Kidney (tissue), 14 donors: ENCODE results near the gene PRDM16. TPM values are rescaled to one million over a fixed set of nuclear protein-coding genes. Genes with fewer than 3 reads are reported as not detected.

Experiments used
- DNase-seq, 5 donors: peaks; one replicate each; pipeline ENCODE4 v3.0.0-alpha.2; 2013 to 2020
- FAIRE-seq: peaks from 2 replicates; lab custom pipeline; 2012; peaks lifted over from hg19 to GRCh38; lab: Jason Lieb, UNC
- H3K27ac ChIP-seq, 2 donors: one replicate each; pipeline ENCODE4 v1.7.0; 2013; ENCODE audit warnings: low read depth in 2 of 2, low read length in 2 of 2, inconsistent platforms in 1 of 2
- H3K27me3 ChIP-seq: one replicate; pipeline ENCODE4 v1.7.1; 2013; ENCODE audit warnings: low read length, inconsistent platforms; ENCODE audit not compliant: control insufficient read depth, insufficient read depth
- H3K36me3 ChIP-seq, 3 donors: one replicate each; pipeline versions ENCODE4 v1.7.0 to v1.7.1; 2013; ENCODE audit warnings: low read length in 3 of 3, control low read depth in 1 of 3, inconsistent platforms in 1 of 3; ENCODE audit not compliant: insufficient read depth in 3 of 3, control insufficient read depth in 2 of 3
- H3K4me1 ChIP-seq, 3 donors: one replicate each; pipeline versions ENCODE4 v1.7.0 to v1.7.1; 2013; ENCODE audit warnings: low read length in 3 of 3, inconsistent platforms in 1 of 3, low read depth in 1 of 3; ENCODE audit not compliant: control insufficient read depth in 2 of 3, insufficient read depth in 2 of 3
- H3K4me3 ChIP-seq, 3 donors: one replicate each; pipeline versions ENCODE4 v1.7.0 to v1.8.1; 2013; ENCODE audit warnings: low read length in 3 of 3, control low read depth in 1 of 3, inconsistent platforms in 1 of 3
- H3K9ac ChIP-seq, 3 donors: one replicate each; pipeline versions ENCODE4 v1.7.0 to v1.7.1; 2013; ENCODE audit warnings: low read length in 3 of 3, control low read depth in 1 of 3, inconsistent platforms in 1 of 3
- H3K9me3 ChIP-seq, 3 donors: one replicate each; pipeline versions ENCODE4 v1.7.0 to v1.7.1; 2013; ENCODE audit warnings: low read length in 3 of 3, control low read depth in 1 of 3, inconsistent platforms in 1 of 3; ENCODE audit not compliant: control insufficient read depth in 2 of 3, insufficient read depth in 1 of 3
- intact Hi-C: fragments of 100-400 bp; cut with DNase I; formaldehyde crosslinking; loops from one replicate; pipeline ENCODE4 v1.11.1; 2022
- polyA plus RNA-seq: library from polyadenylated mRNA; stranded (reverse); fragments of 350-450 nt; fragmentation: Illumina TruSeq; extraction: RNeasy Lipid Tissue Mini Kit (QIAGEN cat#74804); gene quantifications from one replicate; pipeline ENCODE4 v1.2.3, GENCODE V29; 2014; ENCODE audit warnings: low read depth, low replicate concordance; ENCODE audit not compliant: insufficient read depth
- total RNA-seq: library from RNA; stranded (reverse); fragmentation: NEBNext Ultra II Directional; extraction: Animal tissue kit (Norgen Biotek cat#: 25700); gene quantifications from one replicate; pipeline ENCODE4 v1.2.1, GENCODE V29; 2021
- TF ChIP-seq, protein P1 (sequence below): IDR thresholded peaks from 3 replicates; pipeline ENCODE4 v1.5.1; 2012; ENCODE audit warnings: mild to moderate bottlenecking, moderate library complexity, borderline replicate concordance; ENCODE audit not compliant: insufficient read depth; ENCODE audit errors: extremely low read depth
- donor health status: control.
- donor health status: control.
- donor health status: control.
- donor health status: control.
- donor health status: control.
- donor health status: DM: yes; HTN: yes; CAD: no.
- donor health status: Normal renal cell carcinoma (clear cell type).

The PRDM16 gene
- total and polyA plus RNA-seq, 2 donors from 2014 or later = 3.0 to 21.9 TPM

DNA sequence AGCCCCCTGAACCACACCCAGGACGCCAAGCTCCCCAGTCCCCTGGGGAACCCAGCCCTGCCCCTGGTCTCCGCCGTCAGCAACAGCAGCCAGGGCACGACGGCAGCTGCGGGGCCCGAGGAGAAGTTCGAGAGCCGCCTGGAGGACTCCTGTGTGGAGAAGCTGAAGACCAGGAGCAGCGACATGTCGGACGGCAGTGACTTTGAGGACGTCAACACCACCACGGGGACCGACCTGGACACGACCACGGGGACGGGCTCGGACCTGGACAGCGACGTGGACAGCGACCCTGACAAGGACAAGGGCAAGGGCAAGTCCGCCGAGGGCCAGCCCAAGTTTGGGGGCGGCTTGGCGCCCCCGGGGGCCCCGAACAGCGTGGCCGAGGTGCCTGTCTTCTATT lies 342.8 kb downstream of the PRDM16 start:
- no peak overlapping the region for H3K4me3 ChIP-seq
- DNase-seq (no peak), FAIRE-seq (no peak)
- H3K27ac ChIP-seq = no peak overlapping the region
- intact Hi-C loops = no loop called here
- H3K4me1 ChIP-seq = peaks cover 0 to 5% (median 0%) of the 10 kb centered on the region in 3 donors
- H3K9ac ChIP-seq = no peak overlapping the region
- TF ChIP-seq, protein P1, sequence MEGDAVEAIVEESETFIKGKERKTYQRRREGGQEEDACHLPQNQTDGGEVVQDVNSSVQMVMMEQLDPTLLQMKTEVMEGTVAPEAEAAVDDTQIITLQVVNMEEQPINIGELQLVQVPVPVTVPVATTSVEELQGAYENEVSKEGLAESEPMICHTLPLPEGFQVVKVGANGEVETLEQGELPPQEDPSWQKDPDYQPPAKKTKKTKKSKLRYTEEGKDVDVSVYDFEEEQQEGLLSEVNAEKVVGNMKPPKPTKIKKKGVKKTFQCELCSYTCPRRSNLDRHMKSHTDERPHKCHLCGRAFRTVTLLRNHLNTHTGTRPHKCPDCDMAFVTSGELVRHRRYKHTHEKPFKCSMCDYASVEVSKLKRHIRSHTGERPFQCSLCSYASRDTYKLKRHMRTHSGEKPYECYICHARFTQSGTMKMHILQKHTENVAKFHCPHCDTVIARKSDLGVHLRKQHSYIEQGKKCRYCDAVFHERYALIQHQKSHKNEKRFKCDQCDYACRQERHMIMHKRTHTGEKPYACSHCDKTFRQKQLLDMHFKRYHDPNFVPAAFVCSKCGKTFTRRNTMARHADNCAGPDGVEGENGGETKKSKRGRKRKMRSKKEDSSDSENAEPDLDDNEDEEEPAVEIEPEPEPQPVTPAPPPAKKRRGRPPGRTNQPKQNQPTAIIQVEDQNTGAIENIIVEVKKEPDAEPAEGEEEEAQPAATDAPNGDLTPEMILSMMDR = no peak
- peaks cover 0 to 2% (median 0%) of the 10 kb centered on the region in 3 donors for H3K9me3 ChIP-seq
- H3K27me3 ChIP-seq = peaks cover 8% of the 10 kb centered on the region
- no peaks in the 10 kb centered on the region for H3K36me3 ChIP-seq

DNA sequence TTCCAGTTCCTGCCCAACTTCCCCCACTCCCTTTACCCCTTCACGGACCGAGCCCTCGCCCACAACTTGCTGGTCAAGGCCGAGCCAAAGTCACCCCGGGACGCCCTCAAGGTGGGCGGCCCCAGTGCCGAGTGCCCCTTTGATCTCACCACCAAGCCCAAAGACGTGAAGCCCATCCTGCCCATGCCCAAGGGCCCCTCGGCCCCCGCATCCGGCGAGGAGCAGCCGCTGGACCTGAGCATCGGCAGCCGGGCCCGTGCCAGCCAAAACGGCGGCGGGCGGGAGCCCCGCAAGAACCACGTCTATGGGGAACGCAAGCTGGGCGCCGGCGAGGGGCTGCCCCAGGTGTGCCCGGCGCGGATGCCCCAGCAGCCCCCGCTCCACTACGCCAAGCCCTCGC lies 343.4 kb downstream of the PRDM16 start:
- no peak overlapping the region for H3K27ac ChIP-seq
- H3K4me3 ChIP-seq = no peak overlapping the region
- H3K36me3 ChIP-seq = no peaks in the 10 kb centered on the region
- peaks cover 0 to 6% (median 0%) of the 10 kb centered on the region in 3 donors for H3K9me3 ChIP-seq
- FAIRE-seq (no peak), DNase-seq (no peak)
- no peak overlapping the region for H3K9ac ChIP-seq
- TF ChIP-seq, protein P1 = no peak
- peaks cover 8% of the 10 kb centered on the region for H3K27me3 ChIP-seq
- peaks cover 0 to 5% (median 0%) of the 10 kb centered on the region in 3 donors for H3K4me1 ChIP-seq
- intact Hi-C loops = no loop called here

DNA sequence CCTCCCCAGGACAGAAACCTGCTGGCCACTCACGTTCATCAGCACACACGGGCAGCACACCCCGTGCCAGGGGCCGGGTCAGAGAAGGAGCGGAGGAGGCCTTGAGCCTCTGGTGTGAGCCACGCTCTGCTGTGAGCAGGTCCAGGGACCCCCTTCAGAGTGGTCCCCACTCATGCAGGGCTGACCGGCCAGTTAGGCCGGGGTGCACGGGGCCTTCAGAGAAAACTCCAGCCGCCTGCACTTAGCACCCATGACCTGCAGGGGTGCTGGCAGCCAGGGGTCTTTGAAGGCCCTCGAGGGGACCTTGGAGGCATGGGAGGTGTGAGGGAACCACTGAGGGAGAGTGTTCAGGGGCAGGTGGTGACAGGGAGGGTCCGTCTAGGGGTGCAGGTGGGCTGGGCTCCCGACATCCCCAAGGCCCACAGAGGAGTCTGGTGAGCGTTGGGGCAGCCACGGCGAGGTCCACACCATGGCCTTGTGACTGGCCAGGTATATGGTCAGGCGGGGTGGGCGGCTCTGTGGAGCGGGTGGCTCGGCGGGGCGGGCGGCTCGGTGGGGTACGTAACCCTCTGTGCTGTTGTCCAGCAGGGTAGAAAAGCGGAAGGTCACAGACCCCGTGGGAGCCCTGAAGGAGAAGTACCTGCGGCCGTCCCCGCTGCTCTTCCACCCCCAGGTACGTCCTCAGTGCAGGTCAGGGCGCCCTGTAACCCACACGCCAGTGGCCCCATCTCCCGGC lies 345.1 kb downstream of the PRDM16 start:
- H3K4me3 ChIP-seq = no peak overlapping the region
- peaks cover 0 to 6% (median 0%) of the 10 kb centered on the region in 3 donors for H3K9me3 ChIP-seq
- no peak overlapping the region for H3K27ac ChIP-seq
- no peak for DNase-seq
- no peak for FAIRE-seq
- peaks cover 3% of the 10 kb centered on the region for H3K27me3 ChIP-seq
- intact Hi-C loops = no loop called here
- no peak overlapping the region for H3K9ac ChIP-seq
- TF ChIP-seq, protein P1 = no peak
- H3K36me3 ChIP-seq = peaks cover 0 to 3% (median 0%) of the 10 kb centered on the region in 3 donors
- peaks cover 0 to 5% (median 0%) of the 10 kb centered on the region in 3 donors for H3K4me1 ChIP-seq
